Ectodermal cell (in vitro differentiated cells): Measurements from ENCODE around the gene PDE3B.

Source experiments
- H3K27ac ChIP-seq: 2 replicates; pipeline ENCODE4 v1.7.0; 2013; ENCODE audit warnings: mild to moderate bottlenecking, low read depth, low read length; ENCODE audit not compliant: insufficient read depth, poor library complexity, severe bottlenecking
- H3K27me3 ChIP-seq: 2 replicates; pipeline ENCODE4 v1.7.0; 2013; ENCODE audit warnings: mild to moderate bottlenecking, low read length; ENCODE audit not compliant: insufficient read depth, control insufficient read depth, poor library complexity, severe bottlenecking
- H3K36me3 ChIP-seq: one replicate; pipeline ENCODE4 v1.7.0; 2013; ENCODE audit warnings: low read length; ENCODE audit not compliant: control insufficient read depth, insufficient read depth
- H3K4me1 ChIP-seq: one replicate; pipeline ENCODE4 v1.7.0; 2013; ENCODE audit warnings: low read length; ENCODE audit not compliant: control insufficient read depth, insufficient read depth
- H3K4me3 ChIP-seq: 2 replicates; pipeline ENCODE4 v1.7.0; 2013; ENCODE audit warnings: low read depth, low read length, control low read depth; ENCODE audit not compliant: insufficient read depth
- H3K9me3 ChIP-seq: 2 replicates; pipeline ENCODE4 v1.7.0; 2013; ENCODE audit warnings: mild to moderate bottlenecking, low read length, moderate library complexity; ENCODE audit not compliant: control insufficient read depth
- WGBS, 2 experiments: methylation state at CpG; one replicate each; pipeline ENCODE4 v1.1.7; 2013; ENCODE audit warnings: missing lambda C conversion rate in 2 of 2; 5-methylcytosine and 5-hydroxymethylcytosine counted together

Gene PDE3B

GRCh38 chr11:14641801-14642200, 1.8 kb upstream of the PDE3B start:
- 91 to 96% methylated on average over 3 to 4 of the region's 4 CpGs for WGBS, 2 experiments
- Histone ChIP-seq H3K9me3 (no peaks in the 10 kb centered on the region), H3K4me3 (no peak overlapping the region), H3K27me3 (peaks cover 33% of the 10 kb centered on the region), H3K36me3 (no peaks in the 10 kb centered on the region), H3K4me1 (peaks cover 9% of the 10 kb centered on the region), H3K27ac (no peak overlapping the region)

- H3K4me1 ChIP-seq, result peaks cover 9% of the 10 kb centered on the region
- H3K9me3 ChIP-seq, result no peaks in the 10 kb centered on the region
- peak overlapping the region; percentile 69 for H3K4me3 ChIP-seq
- 92 to 96% methylated on average over 5 of the region's 5 CpGs for WGBS, 2 experiments
- peaks cover 36% of the 10 kb centered on the region for H3K27me3 ChIP-seq
- no peaks in the 10 kb centered on the region for H3K36me3 ChIP-seq
- no peak overlapping the region for H3K27ac ChIP-seq
Measured at GRCh38 chr11:14642453-14642852, 1.2 kb upstream of the PDE3B start.

GRCh38 chr11:14642873-14643696, 519 bp upstream of the PDE3B start:
- no peaks in the 10 kb centered on the region for H3K9me3 ChIP-seq
- 31% methylated on average over 52 of the region's 52 CpGs for WGBS, 2 experiments
- no peaks in the 10 kb centered on the region for H3K36me3 ChIP-seq
- H3K4me3 ChIP-seq, result peak overlapping the region; percentile 69
- peaks cover 9% of the 10 kb centered on the region for H3K4me1 ChIP-seq
- H3K27me3 ChIP-seq, result peaks cover 36% of the 10 kb centered on the region
- H3K27ac ChIP-seq, result no peak overlapping the region

GRCh38 chr11:14644226-14645014, 816 bp downstream of the PDE3B start:
- Histone ChIP-seq H3K27me3 (peaks cover 36% of the 10 kb centered on the region), H3K36me3 (no peaks in the 10 kb centered on the region), H3K4me3 (peak overlapping the region; percentile 69), H3K27ac (peak overlapping the region; percentile 78), H3K9me3 (no peaks in the 10 kb centered on the region), H3K4me1 (peaks cover 9% of the 10 kb centered on the region)
- 0% methylated on average over 65 of the region's 65 CpGs for WGBS, 2 experiments

- Histone ChIP-seq H3K9me3 (no peaks in the 10 kb centered on the region), H3K36me3 (no peaks in the 10 kb centered on the region), H3K4me3 (peak overlapping the region; percentile 69), H3K27ac (no peak overlapping the region), H3K27me3 (peaks cover 36% of the 10 kb centered on the region), H3K4me1 (peaks cover 9% of the 10 kb centered on the region)
- 3 to 4% methylated on average over 16 to 17 of the region's 17 CpGs for WGBS, 2 experiments
Measured at GRCh38 chr11:14645015-14645912, 1.7 kb downstream of the PDE3B start.

GRCh38 chr11:14645985-14646900, 2.6 kb downstream of the PDE3B start:
- WGBS, 2 experiments, result 77 to 82% methylated on average over 5 of the region's 6 CpGs
- H3K9me3 ChIP-seq, result no peaks in the 10 kb centered on the region
- H3K27me3 ChIP-seq, result peaks cover 36% of the 10 kb centered on the region
- H3K4me3 ChIP-seq, result peak overlapping the region; percentile 69
- H3K27ac ChIP-seq, result no peak overlapping the region
- H3K36me3 ChIP-seq, result no peaks in the 10 kb centered on the region
- H3K4me1 ChIP-seq, result peaks cover 9% of the 10 kb centered on the region

GRCh38 chr11:14650064-14650463, 6.5 kb downstream of the PDE3B start:
- no peak overlapping the region for H3K4me3 ChIP-seq
- H3K4me1 ChIP-seq, result peaks cover 7% of the 10 kb centered on the region
- H3K27ac ChIP-seq, result no peak overlapping the region
- 87 to 93% methylated on average over 3 of the region's 3 CpGs for WGBS, 2 experiments
- H3K9me3 ChIP-seq, result no peaks in the 10 kb centered on the region
- no peaks in the 10 kb centered on the region for H3K36me3 ChIP-seq
- H3K27me3 ChIP-seq, result peaks cover 20% of the 10 kb centered on the region

GRCh38 chr11:14653090-14653489, 9.5 kb downstream of the PDE3B start:
- no peaks in the 10 kb centered on the region for H3K9me3 ChIP-seq
- H3K4me3 ChIP-seq, result no peak overlapping the region
- no peaks in the 10 kb centered on the region for H3K27me3 ChIP-seq
- 89 to 98% methylated on average over 3 of the region's 3 CpGs for WGBS, 2 experiments
- no peaks in the 10 kb centered on the region for H3K4me1 ChIP-seq
- no peak overlapping the region for H3K27ac ChIP-seq
- H3K36me3 ChIP-seq, result no peaks in the 10 kb centered on the region

GRCh38 chr11:14655435-14655834, 11.8 kb downstream of the PDE3B start:
- Histone ChIP-seq H3K4me1 (no peaks in the 10 kb centered on the region), H3K9me3 (no peaks in the 10 kb centered on the region), H3K27ac (no peak overlapping the region), H3K27me3 (no peaks in the 10 kb centered on the region), H3K4me3 (no peak overlapping the region), H3K36me3 (no peaks in the 10 kb centered on the region)
- WGBS, 2 experiments, result 85 to 91% methylated on average over 3 of the region's 3 CpGs
